Endothelial cell of umbilical vein (primary cell): ENCODE results near the gene MVD. TPM values are rescaled to one million over a fixed set of nuclear protein-coding genes. Genes with fewer than 3 reads are reported as not detected.

ENCODE experiments used
- BruUV-seq: library from RNA; stranded (reverse); fragments of 400-500 nt; replicated peaks from 2 replicates; lab custom pipeline; 2021; lab: Mats Ljungman, UMichigan
- CTCF ChIA-PET: fragments of 300-600, 350-600 bp; sonication (Branson Sonifier 250); formaldehyde crosslinking; loops from one replicate; lab custom pipeline; 2021; ENCODE audit warnings: antibody characterized with exemption, inconsistent platforms; lab: Charles Lee
- POLR2A ChIA-PET: fragments of 300-600, 350-600 bp; sonication (Branson Sonifier 250); formaldehyde crosslinking; loops from one replicate; lab custom pipeline; 2021; ENCODE audit warnings: antibody characterized with exemption, inconsistent platforms; lab: Charles Lee
- DNase-seq: peaks from one replicate; pipeline ENCODE4 v3.0.0-alpha.2; 2011; ENCODE audit warnings: low read depth, low spot score
- FAIRE-seq: peaks from 2 replicates; lab custom pipeline; 2011; peaks lifted over from hg19 to GRCh38; lab: Jason Lieb, UNC
- H2AFZ ChIP-seq: 2 replicates; pipeline ENCODE4 v1.6.0; 2012; ENCODE audit warnings: low read depth, low read length, control low read depth, inconsistent platforms
- H3K27ac ChIP-seq: 2 replicates; pipeline ENCODE4 v1.5.1; 2011; ENCODE audit warnings: low read depth, mild to moderate bottlenecking, control low read depth, low read length, moderate library complexity; ENCODE audit not compliant: insufficient read depth
- H3K27me3 ChIP-seq, 2 experiments: 2 replicates each; pipeline versions ENCODE4 v1.6.0 to v1.6.1; 2011; ENCODE audit warnings: low read length in 2 of 2, mixed read lengths in 1 of 2; ENCODE audit not compliant: control insufficient read depth in 2 of 2, insufficient read depth in 2 of 2
- H3K36me3 ChIP-seq, 2 experiments: 2 replicates in 1 of 2; 3 replicates in 1 of 2; pipeline ENCODE4 v1.5.1; 2011; ENCODE audit warnings: low read length in 2 of 2, mild to moderate bottlenecking in 1 of 2, moderate library complexity in 1 of 2; ENCODE audit not compliant: control insufficient read depth in 2 of 2, insufficient read depth in 2 of 2; ENCODE audit errors: extremely low read depth in 1 of 2
- H3K4me1 ChIP-seq: 3 replicates; pipeline ENCODE4 v1.5.1; 2011; ENCODE audit warnings: mild to moderate bottlenecking, low read length; ENCODE audit not compliant: control insufficient read depth, insufficient read depth; ENCODE audit errors: extremely low read depth
- H3K4me2 ChIP-seq: 2 replicates; pipeline ENCODE4 v1.6.1; 2011; ENCODE audit warnings: low read length, control low read depth, mixed read lengths; ENCODE audit not compliant: insufficient read depth
- H3K4me3 ChIP-seq, 3 experiments: fragments of 200-600 bp in 1 of 3; sonication (generic), shearing (Covaris generic) in 1 of 3; replicated peaks in 1 of 3; 2 replicates each; pipeline ENCODE4 v1.5.1; 2011 to 2016; ENCODE audit warnings: control low read depth in 3 of 3, low read length in 3 of 3, mild to moderate bottlenecking in 2 of 3, inconsistent platforms in 1 of 3, low read depth in 1 of 3, moderate library complexity in 1 of 3; ENCODE audit not compliant: insufficient read depth in 1 of 3
- H3K79me2 ChIP-seq: 2 replicates; pipeline ENCODE4 v1.6.0; 2012; ENCODE audit warnings: low read length, inconsistent platforms; ENCODE audit not compliant: control insufficient read depth, insufficient read depth
- H3K9ac ChIP-seq: replicated peaks from 2 replicates; pipeline ENCODE3; 2011; ENCODE audit warnings: low read length, control low read depth; ENCODE audit not compliant: insufficient read depth; ENCODE audit errors: extremely low read depth
- H3K9me1 ChIP-seq: replicated peaks from 3 replicates; pipeline ENCODE4 v1.6.0; 2011; ENCODE audit warnings: mild to moderate bottlenecking, low read length; ENCODE audit not compliant: control insufficient read depth, insufficient read depth; ENCODE audit errors: extremely low read depth
- H3K9me3 ChIP-seq: replicated peaks from 2 replicates; pipeline ENCODE4 v1.5.1; 2012; ENCODE audit warnings: low read length, inconsistent platforms; ENCODE audit not compliant: control insufficient read depth, insufficient read depth
- H4K20me1 ChIP-seq: replicated peaks from 2 replicates; pipeline ENCODE3; 2011; ENCODE audit warnings: mild to moderate bottlenecking, low read length; ENCODE audit not compliant: control insufficient read depth, insufficient read depth; ENCODE audit errors: extremely low read depth
- EZH2 ChIP-seq: IDR thresholded peaks from 2 replicates; pipeline ENCODE4 v1.6.1; 2012; ENCODE audit warnings: borderline replicate concordance, low read depth, mild to moderate bottlenecking, moderate library complexity, low read length, inconsistent platforms; ENCODE audit not compliant: severe bottlenecking
- FOS ChIP-seq: IDR thresholded peaks from 2 replicates; pipeline ENCODE4 v1.6.1; 2011; ENCODE audit warnings: mild to moderate bottlenecking, low read length, moderate library complexity, borderline replicate concordance; ENCODE audit not compliant: insufficient read depth
- GATA2 ChIP-seq: IDR thresholded peaks from 2 replicates; pipeline ENCODE4 v1.7.0; 2011; ENCODE audit warnings: low read depth, mild to moderate bottlenecking, moderate library complexity, mixed read lengths, low read length; ENCODE audit not compliant: insufficient read length, insufficient read depth
- JUN ChIP-seq: IDR thresholded peaks from 2 replicates; pipeline ENCODE4 v1.6.1; 2011; ENCODE audit warnings: borderline replicate concordance, low read depth; ENCODE audit not compliant: insufficient read length, insufficient read depth
- MYC ChIP-seq: IDR thresholded peaks from one replicate; pipeline ENCODE4 v1.6.1; 2011; ENCODE audit warnings: mild to moderate bottlenecking, low read depth, low read length
- POLR2A ChIP-seq: IDR thresholded peaks from 2 replicates; pipeline ENCODE4 v1.6.1; 2012; ENCODE audit warnings: low read depth, mild to moderate bottlenecking, control low read depth, low read length
- POLR2AphosphoS5 ChIP-seq: IDR thresholded peaks from 2 replicates; pipeline ENCODE4 v1.6.1; 2012; ENCODE audit warnings: low read depth, mild to moderate bottlenecking, control low read depth, low read length, moderate library complexity; ENCODE audit not compliant: insufficient read depth
- dilution Hi-C: fragments of 300-500 bp; cut with MboI; formaldehyde crosslinking; loops from one replicate; pipeline ENCODE4 v1.15.0; 2019; ENCODE audit warnings: low sequenced_read_pairs; ENCODE audit not compliant: extremely low pct_ligation_motif_present
- intact Hi-C: fragments of 100-400 bp; cut with micrococcal nuclease; formaldehyde crosslinking; loops from one replicate; pipeline ENCODE4 v1.10.0; 2022
- polyA plus RNA-seq, 4 experiments: library from polyadenylated mRNA; depleted of rRNA in 3 of 4; stranded (reverse) in 3 of 4; unstranded in 1 of 4; fragments of >200 nt; gene quantifications; 2 replicates each; pipeline versions ENCODE4 v1.2.1 to v1.2.3, GENCODE V29; 2011 to 2012; ENCODE audit warnings: missing spikeins in 1 of 4
- total RNA-seq: library from RNA; stranded (reverse); gene quantifications from 2 replicates; pipeline ENCODE4 v1.2.3, GENCODE V29; 2021
- TF ChIP-seq, protein P1 (sequence below), 2 donors: IDR thresholded peaks; 1 replicate in 1 of 2; 2 replicates in 1 of 2; pipeline ENCODE4 v1.5.1; 2011; ENCODE audit warnings: low read length in 2 of 2, mild to moderate bottlenecking in 2 of 2, moderate library complexity in 2 of 2, control low read depth in 1 of 2, inconsistent platforms in 1 of 2, low read depth in 1 of 2; ENCODE audit not compliant: insufficient read depth in 1 of 2; ENCODE audit errors: extremely low read depth in 1 of 2
- TF ChIP-seq, protein P2 (sequence below): IDR thresholded peaks from 2 replicates; pipeline ENCODE4 v1.6.1; 2011; ENCODE audit not compliant: insufficient read depth, insufficient read length

Gene MVD
- total and polyA plus RNA-seq, 2 donors (not counting 3 experiments of a cell fraction or from before 2014, with no cell fraction given): 64.4 to 142 TPM

DNA sequence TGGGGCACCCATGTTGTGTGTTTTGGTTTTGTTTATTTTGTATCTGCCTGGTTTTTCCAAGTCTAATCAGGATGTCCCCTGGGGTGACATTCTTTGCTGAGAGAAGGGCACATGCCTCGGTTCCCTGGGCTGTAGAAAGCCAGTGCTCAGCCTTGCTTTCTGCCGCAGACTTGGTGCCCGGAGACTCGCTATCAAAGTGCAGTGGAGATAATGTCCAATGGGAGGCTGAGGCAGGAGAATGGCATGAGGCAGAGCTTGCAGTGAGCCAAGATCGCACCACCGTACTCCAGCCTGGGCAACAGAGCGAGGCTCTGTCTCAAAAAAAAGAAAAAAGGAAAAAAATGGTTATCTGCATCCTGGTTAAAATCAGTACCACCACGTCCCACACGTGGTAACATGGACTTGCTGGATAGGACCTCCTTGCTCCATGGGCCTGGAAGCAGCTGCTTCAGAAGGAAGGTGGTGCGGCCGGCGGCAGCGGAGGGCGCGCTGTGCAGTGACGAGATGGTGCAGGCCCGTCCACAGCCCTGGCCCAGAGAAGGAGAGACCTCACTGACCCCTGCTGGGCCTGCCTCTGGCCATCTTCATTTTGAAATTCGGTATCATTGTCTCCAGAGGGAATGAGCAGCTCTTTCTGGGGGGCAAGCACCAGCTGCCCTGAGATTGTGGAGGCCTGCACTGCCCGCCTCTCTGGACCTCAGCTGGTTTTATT lies 43.8 kb downstream of the MVD start:
- H3K4me1 ChIP-seq: no peaks in the 10 kb centered on the region
- H3K27ac ChIP-seq: no peak overlapping the region
- H3K79me2 ChIP-seq: peaks cover 4% of the 10 kb centered on the region
- no peak overlapping the region for H3K9ac ChIP-seq
- DNase-seq (no peak), FAIRE-seq (no peak)
- no peaks in the 10 kb centered on the region for H4K20me1 ChIP-seq
- H3K27me3 ChIP-seq: no peaks in the 10 kb centered on the region
- H2AFZ ChIP-seq: no peak overlapping the region
- no peak overlapping the region for H3K4me3 ChIP-seq
- H3K4me2 ChIP-seq: no peak overlapping the region
- intact Hi-C loops (no loop called here), dilution Hi-C loops (no loop called here)
- peaks cover 10 to 34% of the 10 kb centered on the region in 2 experiments for H3K36me3 ChIP-seq
- TF ChIP-seq, protein P1, sequence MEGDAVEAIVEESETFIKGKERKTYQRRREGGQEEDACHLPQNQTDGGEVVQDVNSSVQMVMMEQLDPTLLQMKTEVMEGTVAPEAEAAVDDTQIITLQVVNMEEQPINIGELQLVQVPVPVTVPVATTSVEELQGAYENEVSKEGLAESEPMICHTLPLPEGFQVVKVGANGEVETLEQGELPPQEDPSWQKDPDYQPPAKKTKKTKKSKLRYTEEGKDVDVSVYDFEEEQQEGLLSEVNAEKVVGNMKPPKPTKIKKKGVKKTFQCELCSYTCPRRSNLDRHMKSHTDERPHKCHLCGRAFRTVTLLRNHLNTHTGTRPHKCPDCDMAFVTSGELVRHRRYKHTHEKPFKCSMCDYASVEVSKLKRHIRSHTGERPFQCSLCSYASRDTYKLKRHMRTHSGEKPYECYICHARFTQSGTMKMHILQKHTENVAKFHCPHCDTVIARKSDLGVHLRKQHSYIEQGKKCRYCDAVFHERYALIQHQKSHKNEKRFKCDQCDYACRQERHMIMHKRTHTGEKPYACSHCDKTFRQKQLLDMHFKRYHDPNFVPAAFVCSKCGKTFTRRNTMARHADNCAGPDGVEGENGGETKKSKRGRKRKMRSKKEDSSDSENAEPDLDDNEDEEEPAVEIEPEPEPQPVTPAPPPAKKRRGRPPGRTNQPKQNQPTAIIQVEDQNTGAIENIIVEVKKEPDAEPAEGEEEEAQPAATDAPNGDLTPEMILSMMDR (IDR thresholded peaks at IDR 0.05; ENCODE audit: extremely low read depth in 1 of 2, insufficient read depth in 1 of 2, low read depth in 1 of 2, low read length in 2 of 2): no peak
- TF ChIP-seq JUN (no peak), GATA2 (no peak), FOS (no peak), MYC (no peak), POLR2A (no peak), EZH2 (no peak), POLR2AphosphoS5 (no peak)
- TF ChIP-seq, protein P2, sequence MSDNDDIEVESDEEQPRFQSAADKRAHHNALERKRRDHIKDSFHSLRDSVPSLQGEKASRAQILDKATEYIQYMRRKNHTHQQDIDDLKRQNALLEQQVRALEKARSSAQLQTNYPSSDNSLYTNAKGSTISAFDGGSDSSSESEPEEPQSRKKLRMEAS: no peak
- POLR2A ChIA-PET: interaction anchor here (0.6 kb wide), 1 partner anchor 64 kb away, joined by 6 read pairs; no protein-coding TSS in a partner anchor
- BruUV-seq: no TSS peak
- H3K9me1 ChIP-seq: no peaks in the 10 kb centered on the region
- CTCF ChIA-PET: interaction anchor here (1.2 to 1.4 kb wide), 2 partner anchors 10 to 118 kb away, joined by 3 read pairs; no protein-coding TSS in a partner anchor
- no peaks in the 10 kb centered on the region for H3K9me3 ChIP-seq
